PFSK-1 (cell line): Measurements from ENCODE around the gene NXPH4.

Experiments used
- FOXP2 ChIP-seq: optimal IDR thresholded peaks from 2 replicates; pipeline ENCODE3; 2011; ENCODE audit warnings: borderline replicate concordance, control low read depth, inconsistent platforms; ENCODE audit not compliant: insufficient read depth; ENCODE audit errors: extremely low read length, extremely low read depth
- POLR2AphosphoS5 ChIP-seq: IDR thresholded peaks from 2 replicates; pipeline ENCODE4 v1.6.1; 2012; ENCODE audit warnings: low read depth, mild to moderate bottlenecking, control low read depth, low read length, moderate library complexity
- SIN3A ChIP-seq: IDR thresholded peaks from 2 replicates; pipeline ENCODE4 v1.6.1; 2012; ENCODE audit warnings: mild to moderate bottlenecking, low read length, moderate library complexity, borderline replicate concordance; ENCODE audit not compliant: insufficient read depth
- TAF1 ChIP-seq: IDR thresholded peaks from 2 replicates; pipeline ENCODE4 v1.6.1; 2012; ENCODE audit warnings: low read length, control low read depth, borderline replicate concordance; ENCODE audit not compliant: insufficient read depth

DNA sequence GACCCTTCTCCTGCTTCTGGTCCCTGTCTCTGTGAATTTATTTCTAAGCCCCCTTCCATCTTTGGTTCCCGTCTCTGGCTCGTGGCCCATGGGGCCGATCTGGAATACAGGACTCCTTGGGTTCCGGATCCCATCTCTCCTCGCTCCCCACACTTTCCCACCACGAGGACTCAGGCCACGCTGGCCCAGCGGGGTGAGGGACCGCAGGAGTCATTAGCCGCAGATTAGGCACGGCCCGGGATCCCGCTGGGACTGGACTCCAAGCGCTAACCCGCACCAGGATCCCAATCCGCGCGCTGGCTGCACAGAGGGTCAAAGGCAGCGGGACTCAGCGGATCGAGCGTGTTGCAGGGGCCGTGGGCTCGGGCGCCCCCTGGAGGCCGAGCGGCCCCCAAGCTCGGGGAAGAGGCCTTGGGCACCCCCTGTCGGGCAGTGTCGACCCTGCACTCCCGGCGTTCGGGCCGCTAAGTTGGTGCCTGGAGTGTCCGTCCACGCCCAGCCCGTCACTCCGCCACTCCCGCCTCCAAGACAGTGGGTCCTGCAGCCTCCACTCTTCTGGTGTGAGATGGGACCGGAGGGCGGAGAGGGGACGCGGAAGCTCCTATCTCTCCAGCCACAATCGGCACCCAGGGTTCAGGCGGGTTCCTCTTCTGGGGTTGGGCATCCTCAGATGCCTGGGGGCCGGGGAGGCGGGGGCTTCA, 22.4 kb downstream of the NXPH4 start:
- TF ChIP-seq POLR2AphosphoS5 = peak; percentile 61
- no peak for TF ChIP-seq TAF1
- no peak for TF ChIP-seq SIN3A
- TF ChIP-seq FOXP2 = no peak
